G401.6 (cell line): Measurements from ENCODE around the gene UBR4.
"Not testable (repeated sequence)": the region's sequence is repeated elsewhere in the genome, so short reads cannot be mapped to it uniquely, and the experiment has no call there.

Experiments
- FAIRE-seq: peaks from 2 replicates; lab custom pipeline; 2012; peaks lifted over from hg19 to GRCh38; lab: Jason Lieb, UNC

The UBR4 gene

GRCh38 chr1:19209990-19210771 is at the start of gene UBR4:
UBR4 (minus strand) TSS chr1:19210266; CDS start chr1:19210248, 18 bp downstream.
- peak; percentile 95 for FAIRE-seq

DNA sequence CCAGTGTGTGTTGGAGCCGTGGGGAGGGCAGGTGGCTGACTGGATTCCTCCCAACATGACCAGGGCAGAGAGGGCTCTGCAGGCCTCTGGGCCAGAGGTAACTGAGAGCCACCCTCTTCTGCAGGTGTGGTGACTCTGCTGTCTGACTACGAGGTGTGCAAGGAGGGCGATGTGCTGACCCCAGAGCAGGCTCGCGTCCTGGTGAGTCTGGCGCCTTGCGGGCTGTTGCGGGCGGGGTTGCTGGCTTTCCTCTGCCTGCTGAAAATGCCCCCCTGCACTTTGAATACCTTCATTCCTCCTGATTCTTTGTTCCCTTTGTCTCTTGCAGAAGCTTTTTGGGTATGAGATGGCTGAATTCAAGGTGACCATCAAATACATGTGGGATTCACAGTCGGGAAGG is 48.3 kb upstream of the UBR4 start:
- no peak for FAIRE-seq

DNA sequence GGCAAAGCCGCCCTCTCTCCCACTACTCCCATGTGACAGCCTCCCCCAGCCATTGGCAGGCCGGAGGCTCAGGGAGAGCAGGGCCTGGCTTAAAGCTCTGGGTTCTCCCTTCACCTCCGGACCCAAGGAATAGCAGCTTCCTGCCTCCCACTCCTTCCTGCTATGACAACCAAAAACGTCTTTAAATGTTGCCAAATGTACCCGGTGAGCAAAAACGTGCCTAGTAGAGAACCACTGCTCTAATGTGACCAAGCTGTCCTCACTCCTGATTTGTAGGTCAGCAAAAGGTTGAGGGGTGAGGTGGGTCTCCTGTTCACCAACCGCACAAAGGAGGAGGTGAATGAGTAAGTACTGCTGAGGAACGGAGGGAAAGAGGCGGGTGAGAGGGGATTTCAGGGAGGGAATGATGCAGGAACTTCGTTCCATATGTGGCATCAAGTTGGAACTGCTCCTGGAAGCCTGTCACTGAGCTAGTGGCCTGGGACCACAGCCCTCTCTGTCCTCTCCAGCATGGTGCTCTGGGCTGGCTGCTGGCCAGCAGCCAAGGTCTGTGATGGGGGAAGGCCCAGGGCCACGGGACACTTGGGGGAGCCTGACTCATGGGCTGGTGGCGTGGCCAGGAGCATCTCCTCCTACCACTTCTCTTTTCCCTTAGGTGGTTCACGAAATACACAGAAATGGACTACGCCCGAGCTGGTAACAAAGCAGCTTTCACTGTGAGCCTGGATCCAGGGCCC is 47.3 kb upstream of the UBR4 start:
- FAIRE-seq = no peak

DNA sequence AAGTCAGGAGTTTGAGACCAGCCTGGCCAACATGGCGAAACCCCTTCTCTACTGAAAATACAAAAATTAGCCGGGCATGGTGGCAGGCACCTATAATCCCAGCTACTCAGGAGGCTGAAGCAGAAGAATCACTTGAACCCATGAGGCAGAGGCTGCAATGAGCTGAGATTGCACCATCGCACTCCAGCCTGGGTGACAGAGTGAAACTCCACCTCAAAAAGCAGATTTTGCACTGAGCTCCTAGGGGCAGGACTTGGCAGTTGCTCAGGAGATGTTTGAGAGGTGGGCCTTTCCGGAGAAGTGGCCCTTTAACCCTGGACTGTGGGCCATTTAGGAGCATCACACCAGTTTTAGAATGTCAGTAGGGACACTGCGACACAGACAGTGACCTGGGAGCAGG is 46.2 kb upstream of the UBR4 start:
- not testable (repeated sequence) for FAIRE-seq

DNA sequence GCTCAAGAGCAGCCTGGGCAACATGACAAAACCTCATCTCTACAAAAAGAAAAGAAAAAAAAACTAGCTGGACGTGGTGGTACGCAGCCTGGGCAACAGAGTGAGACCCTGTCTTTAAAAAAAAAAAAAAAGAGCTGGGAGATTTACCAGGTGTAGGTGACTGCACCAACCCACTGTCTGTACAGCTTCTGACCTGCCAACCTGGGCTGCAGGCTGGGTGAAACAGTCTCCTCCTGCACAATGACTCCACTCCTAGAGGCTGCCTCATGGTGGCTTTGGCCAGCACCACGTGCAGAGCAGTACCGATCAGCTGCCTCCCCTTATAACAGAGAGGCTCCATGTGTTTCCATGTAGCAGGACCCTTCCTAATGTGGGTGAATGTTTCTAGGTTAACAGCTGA is 45.2 kb upstream of the UBR4 start:
- no peak for FAIRE-seq

GRCh38 chr1:19254416-19254815 is 44.4 kb upstream of the UBR4 start:
- FAIRE-seq = no peak

DNA sequence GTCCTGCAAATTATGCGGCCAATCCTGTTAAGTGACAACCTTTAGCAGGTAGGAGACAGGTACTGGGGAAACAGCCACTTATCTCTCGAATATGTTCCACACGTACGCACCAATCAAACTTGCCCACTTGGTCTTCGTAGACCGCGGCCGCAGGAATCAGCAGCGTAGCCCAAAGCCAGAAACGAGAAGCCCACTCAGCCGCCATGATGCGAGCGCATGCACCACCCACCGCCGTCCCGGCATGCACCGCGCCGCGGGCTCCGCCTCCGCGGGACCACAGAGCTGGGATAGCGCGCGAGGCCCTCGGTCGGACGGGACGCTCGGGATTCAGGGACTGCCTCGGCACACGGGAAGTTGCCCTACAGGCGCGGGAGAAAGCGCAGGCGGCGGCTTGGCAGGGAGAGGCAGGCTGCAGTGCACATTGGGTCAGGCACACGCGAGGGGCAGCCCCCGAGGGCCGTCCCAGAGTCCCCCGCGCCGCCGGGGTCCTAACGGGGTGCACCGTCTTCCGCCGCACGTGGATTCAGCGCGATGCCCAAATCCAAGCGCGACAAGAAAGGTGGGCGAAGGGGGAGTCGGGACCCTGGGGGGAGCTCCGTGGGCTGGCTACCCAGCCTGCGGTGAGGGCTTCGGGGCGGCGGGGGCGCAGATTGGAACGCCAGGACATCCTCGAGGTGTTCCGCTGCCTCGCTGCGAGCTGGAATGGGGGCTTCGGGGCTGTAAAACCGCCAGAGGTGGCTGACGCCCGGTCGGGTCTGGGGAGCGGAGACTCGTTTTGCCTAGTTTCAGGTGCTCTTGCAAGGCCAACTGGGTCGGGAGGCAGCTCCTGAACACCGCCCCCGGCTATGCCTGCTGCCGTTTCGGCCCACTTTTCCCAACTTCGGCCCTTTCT is 41.5 kb upstream of the UBR4 start, which contains the start of the genes EMC1 and MRTO4:
Gene EMC1, minus strand, starts transcription at position 220 of the 892 bp plus-strand sequence. Its CDS starts 15 bp downstream, at position 205.
Gene MRTO4, plus strand, starts transcription at position 501 of the 892 bp plus-strand sequence. Its CDS starts 31 bp downstream, at position 532.
- FAIRE-seq = no peak

GRCh38 chr1:19250629-19251304 is 40.7 kb upstream of the UBR4 start:
- FAIRE-seq = no peak

GRCh38 chr1:19240673-19241538 is 30.8 kb upstream of the UBR4 start:
- peak; percentile 74 for FAIRE-seq

- no peak for FAIRE-seq
These were observed 29.8 kb upstream of the UBR4 start for GRCh38 chr1:19239876-19240275.

- no peak for FAIRE-seq
These were observed 24.2 kb upstream of the UBR4 start for GRCh38 chr1:19234224-19234623.

- no peak for FAIRE-seq
These were observed 22.4 kb upstream of the UBR4 start for GRCh38 chr1:19232524-19232846.

GRCh38 chr1:19231736-19232523 is 21.9 kb upstream of the UBR4 start:
- not testable (repeated sequence) for FAIRE-seq

GRCh38 chr1:19229828-19230325 is 19.8 kb upstream of the UBR4 start:
- no peak for FAIRE-seq

DNA sequence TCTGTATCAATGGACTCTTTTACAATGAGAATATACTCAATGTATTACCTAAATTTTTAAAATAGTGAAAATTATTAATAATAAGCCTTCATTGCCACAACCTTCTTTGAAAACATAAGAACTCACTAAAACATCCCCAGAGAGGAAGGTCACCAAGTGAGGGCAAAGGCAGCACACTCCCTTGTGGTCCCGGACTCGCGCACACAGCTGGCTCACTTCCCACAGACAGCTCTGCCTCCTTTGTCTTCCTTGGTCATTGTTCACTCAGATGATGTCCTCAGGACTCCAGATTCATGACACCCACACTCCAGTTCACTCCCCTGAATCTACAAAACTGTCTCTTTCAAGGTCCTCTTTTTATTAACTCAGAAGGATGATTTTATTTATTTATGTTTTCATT is 19.2 kb upstream of the UBR4 start:
- FAIRE-seq = no peak

- FAIRE-seq = no peak
These were observed 13.1 kb upstream of the UBR4 start for GRCh38 chr1:19222979-19223824.

DNA sequence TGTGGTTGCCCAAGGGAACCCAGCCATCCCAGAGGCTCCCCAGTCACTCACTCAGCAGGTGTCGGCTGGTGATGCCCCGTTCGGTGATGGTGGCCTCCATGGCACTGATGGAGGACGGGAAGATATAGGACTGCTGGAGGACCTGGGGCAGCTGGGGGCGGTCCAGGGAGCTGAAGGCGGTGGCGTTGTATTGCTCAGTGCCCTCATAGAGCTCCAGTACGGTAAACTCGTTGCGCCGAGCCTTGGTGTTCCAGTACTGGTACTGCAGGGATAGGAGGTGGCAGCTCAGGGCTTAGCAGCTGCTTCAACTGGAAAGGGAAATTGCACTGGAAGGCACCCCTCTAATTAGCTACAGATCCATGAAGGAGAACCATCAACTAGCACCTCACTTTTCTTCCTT is 12.5 kb upstream of the UBR4 start:
- FAIRE-seq = no peak

DNA sequence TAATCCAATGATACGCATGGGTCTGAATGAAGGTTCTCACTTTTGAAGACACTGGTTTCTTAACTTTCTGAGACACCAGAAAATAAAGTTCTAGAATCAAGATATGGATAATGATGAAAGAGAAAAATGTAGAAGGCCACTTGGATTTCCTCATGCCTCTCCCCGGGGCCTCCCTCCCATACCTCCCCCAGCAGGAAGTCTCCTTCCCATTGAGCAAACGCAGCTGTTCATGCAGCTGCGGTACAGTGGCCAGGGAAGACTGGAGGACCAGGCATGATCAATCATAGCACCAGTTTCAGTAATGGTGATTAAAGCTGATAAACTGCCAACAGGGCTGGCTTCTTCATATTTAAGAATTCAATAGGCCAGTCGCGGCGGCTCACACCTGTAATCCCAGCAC is 10.9 kb upstream of the UBR4 start:
- no peak for FAIRE-seq
